ENCODE measurements around the gene NVL. TPM values are rescaled to one million over a fixed set of nuclear protein-coding genes. Genes with fewer than 3 reads are reported as not detected.

NVL gene
- total and polyA plus RNA-seq, 4 experiments from 2014 or later: 16.9 to 46.7 (median 29.9) TPM

DNA sequence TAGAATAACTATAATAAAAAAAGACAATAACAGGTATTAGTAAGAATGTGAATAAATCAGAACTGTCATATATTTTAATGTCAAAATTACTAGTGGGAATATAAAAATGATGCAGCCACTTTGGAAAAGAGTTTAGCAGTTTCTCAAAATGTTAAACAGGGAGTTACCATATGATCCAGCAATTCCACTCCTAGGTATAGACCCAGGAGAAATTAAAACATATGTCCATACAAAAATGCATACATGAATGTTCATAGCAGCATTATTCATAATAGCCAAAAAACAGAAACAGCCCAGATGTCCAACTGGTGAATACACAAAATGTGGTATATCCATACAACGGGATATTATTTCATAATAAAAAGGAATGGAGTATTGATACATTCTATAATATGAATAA, 71.6 kb downstream of the NVL start:
- Mint-ChIP-seq H3K36me3 (peaks cover 15 to 17% of the 10 kb centered on the region in 2 donors), H3K27me3 (no peaks in the 10 kb centered on the region), H3K4me3 (no peak overlapping the region), H3K27ac (no peak overlapping the region), H3K4me1 (peaks cover 13 to 23% (median 19%) of the 10 kb centered on the region in 4 donors), H3K9me3 (no peaks in the 10 kb centered on the region)
- Histone ChIP-seq H3K27me3 (ENCODE audit: insufficient read depth, low read length) (no peaks in the 10 kb centered on the region), H3K36me3 (ENCODE audit: insufficient read depth, low read length) (no peaks in the 10 kb centered on the region), H3K4me3 (ENCODE audit: low read length in 2 of 2) (no peak overlapping the region), H3K4me1 (ENCODE audit: insufficient read depth, low read length) (peaks cover 20% of the 10 kb centered on the region), H3K27ac (ENCODE audit: low read depth, low read length) (no peak overlapping the region), H3K9me3 (ENCODE audit: control insufficient read depth in 1 of 2, low read length in 2 of 2) (no peaks in the 10 kb centered on the region)
- POLR2A ChIA-PET (ENCODE audit: partially characterized antibody): interaction anchor here (1.8 kb wide), 1 partner anchor 11 kb away, joined by 5 read pairs; no protein-coding TSS in a partner anchor
- CTCF ChIA-PET (ENCODE audit: partially characterized antibody): no interaction called here
- DNase-seq: no peak
- intact Hi-C loops (cut with micrococcal nuclease): no loop called here

GRCh38 chr1:224256640-224257039, 73.3 kb downstream of the NVL start:
- Mint-ChIP-seq H3K27ac (peak overlapping the region in 2 of 7 donors; percentile 34 to 66), H3K4me1 (peaks cover 6 to 11% (median 9%) of the 10 kb centered on the region in 4 donors)
- H3K27ac ChIP-seq (ENCODE audit: low read depth, low read length): no peak overlapping the region

GRCh38 chr1:224253721-224254120, 76.3 kb downstream of the NVL start:
- Mint-ChIP-seq H3K36me3 (peaks cover 17 to 18% of the 10 kb centered on the region in 2 donors), H3K27ac (no peak overlapping the region), H3K4me1 (peaks cover 3 to 6% (median 4%) of the 10 kb centered on the region in 4 donors), H3K4me3 (no peak overlapping the region), H3K9me3 (no peaks in the 10 kb centered on the region), H3K27me3 (no peaks in the 10 kb centered on the region)
- no peaks in the 10 kb centered on the region for H3K27me3 ChIP-seq (ENCODE audit: insufficient read depth, low read length)
- intact Hi-C loops (cut with micrococcal nuclease): no loop called here
- H3K36me3 ChIP-seq (ENCODE audit: insufficient read depth, low read length): peaks cover 7% of the 10 kb centered on the region
- no peaks in the 10 kb centered on the region for H3K4me1 ChIP-seq (ENCODE audit: insufficient read depth, low read length)
- H3K27ac ChIP-seq (ENCODE audit: low read depth, low read length): no peak overlapping the region
- no peak overlapping the region for H3K4me3 ChIP-seq (ENCODE audit: low read length in 2 of 2)
- POLR2A ChIA-PET (ENCODE audit: partially characterized antibody): no interaction called here
- no peaks in the 10 kb centered on the region for H3K9me3 ChIP-seq (ENCODE audit: control insufficient read depth in 1 of 2, low read length in 2 of 2)
- CTCF ChIA-PET (ENCODE audit: partially characterized antibody): no interaction called here
- DNase-seq: no peak

More at GRCh38 chr1:224256640-224257039, 73.3 kb downstream of the NVL start:
- intact Hi-C loops (cut with micrococcal nuclease): no loop called here
- no peaks in the 10 kb centered on the region for H3K27me3 Mint-ChIP-seq
- peaks cover 12% of the 10 kb centered on the region in 2 donors for H3K36me3 Mint-ChIP-seq
- no peaks in the 10 kb centered on the region for H3K9me3 Mint-ChIP-seq
- DNase-seq: no peak
- POLR2A ChIA-PET (ENCODE audit: partially characterized antibody): interaction anchor here (0.6 to 1.8 kb wide), 2 partner anchors 9 to 69 kb away, joined by 3 to 5 read pairs; no protein-coding TSS in a partner anchor
- H3K4me1 ChIP-seq (ENCODE audit: insufficient read depth, low read length): peaks cover 3% of the 10 kb centered on the region
- no peaks in the 10 kb centered on the region for H3K27me3 ChIP-seq (ENCODE audit: insufficient read depth, low read length)
- H3K36me3 ChIP-seq (ENCODE audit: insufficient read depth, low read length): no peaks in the 10 kb centered on the region
- H3K9me3 ChIP-seq (ENCODE audit: control insufficient read depth in 1 of 2, low read length in 2 of 2): no peaks in the 10 kb centered on the region
- no peak overlapping the region for H3K4me3 Mint-ChIP-seq
- no peak overlapping the region for H3K4me3 ChIP-seq (ENCODE audit: low read length in 2 of 2)
- CTCF ChIA-PET (ENCODE audit: partially characterized antibody): interaction anchor here (1.6 kb wide), 1 partner anchor 10 kb away, joined by 4 read pairs; no protein-coding TSS in a partner anchor

DNA sequence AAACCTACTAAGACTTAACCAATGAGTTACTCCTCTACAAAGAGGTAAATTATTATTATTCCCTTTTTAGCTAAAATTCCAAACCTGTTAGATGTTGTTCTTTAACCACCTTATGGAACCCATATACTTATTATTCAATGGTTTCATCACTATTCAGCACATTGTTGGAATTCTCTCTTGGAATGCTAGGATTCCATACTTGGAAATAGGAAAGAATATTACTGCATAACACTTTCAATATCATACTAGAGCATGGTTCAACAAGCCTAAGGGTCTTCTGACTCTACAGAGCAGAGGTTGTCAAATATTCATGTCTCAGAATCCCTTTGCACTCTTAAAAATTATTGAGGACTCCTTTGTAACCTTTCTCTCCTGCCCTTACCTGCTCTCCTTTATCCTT, 77.5 kb downstream of the NVL start:
- intact Hi-C loops (cut with micrococcal nuclease): no loop called here
- Histone ChIP-seq H3K4me3 (ENCODE audit: low read length in 2 of 2) (no peak overlapping the region), H3K9me3 (ENCODE audit: control insufficient read depth in 1 of 2, low read length in 2 of 2) (no peaks in the 10 kb centered on the region), H3K36me3 (ENCODE audit: insufficient read depth, low read length) (peaks cover 13% of the 10 kb centered on the region), H3K4me1 (ENCODE audit: insufficient read depth, low read length) (no peaks in the 10 kb centered on the region), H3K27me3 (ENCODE audit: insufficient read depth, low read length) (no peaks in the 10 kb centered on the region), H3K27ac (ENCODE audit: low read depth, low read length) (no peak overlapping the region)
- no peaks in the 10 kb centered on the region for H3K9me3 Mint-ChIP-seq
- H3K27me3 Mint-ChIP-seq: no peaks in the 10 kb centered on the region
- peaks cover 23 to 28% of the 10 kb centered on the region in 2 donors for H3K36me3 Mint-ChIP-seq
- H3K4me1 Mint-ChIP-seq: peaks cover 4 to 12% (median 6%) of the 10 kb centered on the region in 4 donors
- H3K4me3 Mint-ChIP-seq: no peak overlapping the region
- H3K27ac Mint-ChIP-seq: peak overlapping the region in 3 of 7 donors; percentile 50 to 61 (median 57)
- ChIA-PET POLR2A (ENCODE audit: partially characterized antibody) (no interaction called here), CTCF (ENCODE audit: partially characterized antibody) (no interaction called here)
- no peak for DNase-seq

DNA sequence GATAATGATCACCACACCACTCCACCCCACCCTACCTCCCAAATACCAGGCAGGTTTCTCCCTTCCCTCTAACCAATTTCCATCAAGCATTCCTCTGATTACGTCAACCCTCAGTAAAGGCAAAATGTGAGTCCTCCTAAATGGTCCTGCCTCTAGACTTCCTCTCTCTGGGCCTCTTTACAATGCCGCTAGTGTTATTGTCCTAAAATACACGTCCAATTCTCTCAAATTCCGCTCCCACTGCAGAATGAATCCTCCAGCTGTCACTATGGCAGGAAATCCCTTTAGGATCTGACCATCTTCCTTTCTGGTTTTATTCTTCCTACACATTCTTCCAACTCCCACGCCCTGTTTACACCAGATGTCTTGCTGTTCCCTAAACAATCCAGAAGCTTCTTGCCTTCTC, 78.2 kb downstream of the NVL start:
- Histone ChIP-seq H3K27ac (ENCODE audit: low read depth, low read length) (no peak overlapping the region), H3K27me3 (ENCODE audit: insufficient read depth, low read length) (no peaks in the 10 kb centered on the region), H3K36me3 (ENCODE audit: insufficient read depth, low read length) (peaks cover 13% of the 10 kb centered on the region), H3K4me3 (ENCODE audit: low read length in 2 of 2) (no peak overlapping the region), H3K9me3 (ENCODE audit: control insufficient read depth in 1 of 2, low read length in 2 of 2) (no peaks in the 10 kb centered on the region), H3K4me1 (ENCODE audit: insufficient read depth, low read length) (peaks cover under 1% of the 10 kb centered on the region)
- ChIA-PET POLR2A (ENCODE audit: partially characterized antibody) (no interaction called here), CTCF (ENCODE audit: partially characterized antibody) (no interaction called here)
- no peak for DNase-seq
- H3K4me3 Mint-ChIP-seq: no peak overlapping the region
- H3K27ac Mint-ChIP-seq: peak overlapping the region in 4 of 7 donors; percentile 17 to 79 (median 51)
- peaks cover 3 to 12% (median 5%) of the 10 kb centered on the region in 4 donors for H3K4me1 Mint-ChIP-seq
- H3K27me3 Mint-ChIP-seq: no peaks in the 10 kb centered on the region
- intact Hi-C loops (cut with micrococcal nuclease): no loop called here
- H3K36me3 Mint-ChIP-seq: peaks cover 23 to 28% of the 10 kb centered on the region in 2 donors
- no peaks in the 10 kb centered on the region for H3K9me3 Mint-ChIP-seq

- Mint-ChIP-seq H3K27ac (peak overlapping the region; percentile 78 to 94 (median 87)), H3K36me3 (peaks cover 27 to 29% of the 10 kb centered on the region in 2 donors), H3K4me3 (peak overlapping the region in 7 of 8 donors; percentile 12 to 69 (median 39)), H3K4me1 (peaks cover 15 to 31% (median 18%) of the 10 kb centered on the region in 4 donors), H3K27me3 (no peaks in the 10 kb centered on the region), H3K9me3 (no peaks in the 10 kb centered on the region)
- no peak overlapping the region for H3K27ac ChIP-seq (ENCODE audit: low read depth, low read length)
- no peak overlapping the region for H3K4me3 ChIP-seq (ENCODE audit: low read length in 2 of 2)
- peak in 4 of 5 donors; percentile 29 to 49 (median 39) for DNase-seq
- ChIA-PET CTCF (ENCODE audit: partially characterized antibody) (interaction anchor here (1.0 to 1.5 kb wide), 7 partner anchors 14 to 89 kb away, joined by 3 to 4 read pairs (median 3); no protein-coding TSS in a partner anchor), POLR2A (ENCODE audit: partially characterized antibody) (interaction anchor here (0.7 to 2.0 kb wide), 8 partner anchors 10 to 190 kb away, joined by 3 to 24 read pairs (median 4); partner anchors contain the start of genes DEGS1, NVL and WDR26)
- no peaks in the 10 kb centered on the region for H3K9me3 ChIP-seq (ENCODE audit: control insufficient read depth in 1 of 2, low read length in 2 of 2)
- peaks cover 24% of the 10 kb centered on the region for H3K4me1 ChIP-seq (ENCODE audit: insufficient read depth, low read length)
- intact Hi-C loops (cut with micrococcal nuclease): loop anchor here (10.0 kb wide), 2 partner anchors 60 to 130 kb away; partner anchors contain the start of genes DEGS1 and FBXO28
- H3K27me3 ChIP-seq (ENCODE audit: insufficient read depth, low read length): no peaks in the 10 kb centered on the region
- H3K36me3 ChIP-seq (ENCODE audit: insufficient read depth, low read length): peaks cover 13% of the 10 kb centered on the region
These were observed 84.8 kb downstream of the NVL start for GRCh38 chr1:224245188-224245587.

GRCh38 chr1:224238756-224239155, 91.2 kb downstream of the NVL start:
- H3K4me3 ChIP-seq (ENCODE audit: low read length in 2 of 2): no peak overlapping the region
- peaks cover under 1% of the 10 kb centered on the region for H3K36me3 ChIP-seq (ENCODE audit: insufficient read depth, low read length)
- POLR2A ChIA-PET (ENCODE audit: partially characterized antibody): no interaction called here
- no peaks in the 10 kb centered on the region for H3K4me1 Mint-ChIP-seq
- H3K27ac ChIP-seq (ENCODE audit: low read depth, low read length): no peak overlapping the region
- no peaks in the 10 kb centered on the region for H3K4me1 ChIP-seq (ENCODE audit: insufficient read depth, low read length)
- H3K27ac Mint-ChIP-seq: peak overlapping the region in 2 of 7 donors; percentile 7 to 53
- H3K9me3 Mint-ChIP-seq: no peaks in the 10 kb centered on the region
- CTCF ChIA-PET (ENCODE audit: partially characterized antibody): interaction anchor here (1.0 kb wide), 1 partner anchor 218 kb away, joined by 3 read pairs; no protein-coding TSS in a partner anchor
- no peaks in the 10 kb centered on the region for H3K27me3 Mint-ChIP-seq
- intact Hi-C loops (cut with micrococcal nuclease): no loop called here
- no peak overlapping the region for H3K4me3 Mint-ChIP-seq
- H3K36me3 Mint-ChIP-seq: peaks cover 26 to 48% of the 10 kb centered on the region in 2 donors
- no peaks in the 10 kb centered on the region for H3K27me3 ChIP-seq (ENCODE audit: insufficient read depth, low read length)
- DNase-seq: no peak
- H3K9me3 ChIP-seq (ENCODE audit: control insufficient read depth in 1 of 2, low read length in 2 of 2): no peaks in the 10 kb centered on the region

All from CD4-positive, alpha-beta memory T cell (primary cell).